ENCODE results near the gene NOD1. TPM values are rescaled to one million over a fixed set of nuclear protein-coding genes. Genes with fewer than 3 reads are reported as not detected.
A peak's percentile ranks its signal among the peaks of the same experiment; 100 is the strongest.

The NOD1 gene
- total RNA-seq, 1 donor from 2014 or later = 18.5 TPM

- DNase-seq (ENCODE audit: low read depth in 2 of 2) = no peak
Observed at GRCh38 chr7:30450240-30450982, 28.2 kb downstream of the NOD1 start.

- DNase-seq (ENCODE audit: low read depth in 2 of 2) = no peak
Observed at GRCh38 chr7:30448461-30449189, 30.0 kb downstream of the NOD1 start.

GRCh38 chr7:30447466-30447865 is 31.1 kb downstream of the NOD1 start:
- no peak for DNase-seq (ENCODE audit: low read depth in 2 of 2)

- no peak for DNase-seq (ENCODE audit: low read depth in 2 of 2)
Observed at GRCh38 chr7:30446266-30446665, 32.3 kb downstream of the NOD1 start.

- DNase-seq (ENCODE audit: low read depth in 2 of 2) = no peak
Observed at GRCh38 chr7:30445770-30446169, 32.8 kb downstream of the NOD1 start.

- DNase-seq (ENCODE audit: low read depth in 2 of 2) = no peak
Observed at GRCh38 chr7:30437823-30438574, 40.6 kb downstream of the NOD1 start.

- no peak for DNase-seq (ENCODE audit: low read depth in 2 of 2)
Observed at GRCh38 chr7:30436518-30436917, 42.1 kb downstream of the NOD1 start.

GRCh38 chr7:30436046-30436445 is 42.5 kb downstream of the NOD1 start:
- DNase-seq (ENCODE audit: low read depth in 2 of 2) = no peak

GRCh38 chr7:30434140-30434799 is 44.3 kb downstream of the NOD1 start:
- DNase-seq (ENCODE audit: low read depth in 2 of 2) = no peak

GRCh38 chr7:30433506-30433905 is 45.1 kb downstream of the NOD1 start:
- DNase-seq (ENCODE audit: low read depth in 2 of 2) = no peak

- no peak for DNase-seq (ENCODE audit: low read depth in 2 of 2)
Observed at GRCh38 chr7:30433082-30433481, 45.5 kb downstream of the NOD1 start.

GRCh38 chr7:30430777-30431176 is 47.8 kb downstream of the NOD1 start:
- no peak for DNase-seq (ENCODE audit: low read depth in 2 of 2)

GRCh38 chr7:30430276-30430675 is 48.3 kb downstream of the NOD1 start:
- DNase-seq (ENCODE audit: low read depth in 2 of 2) = peak in 1 of 2 donors; percentile 17

GRCh38 chr7:30429156-30429530 is 49.4 kb downstream of the NOD1 start:
- DNase-seq (ENCODE audit: low read depth in 2 of 2) = no peak

GRCh38 chr7:30428246-30429155 is 50.1 kb downstream of the NOD1 start:
- DNase-seq (ENCODE audit: low read depth in 2 of 2) = no peak

- DNase-seq (ENCODE audit: low read depth in 2 of 2) = no peak
Observed at GRCh38 chr7:30427296-30428070, 51.1 kb downstream of the NOD1 start.

- DNase-seq (ENCODE audit: low read depth in 2 of 2) = no peak
Observed at GRCh38 chr7:30424506-30424905, 54.1 kb downstream of the NOD1 start.

GRCh38 chr7:30423788-30424505 is 54.6 kb downstream of the NOD1 start:
- DNase-seq (ENCODE audit: low read depth in 2 of 2) = no peak

- peak in 1 of 2 donors; percentile 49 for DNase-seq (ENCODE audit: low read depth in 2 of 2)
Observed at GRCh38 chr7:30422922-30423321, 55.7 kb downstream of the NOD1 start.
